ENCODE results near the gene LRRC73.

The LRRC73 gene

GRCh38 chr6:43475516-43475915 is 34.6 kb downstream of the LRRC73 start:
- ChIA-PET CTCF (no interaction called here), POLR2A (no interaction called here)
- H3K36me3 ChIP-seq (ENCODE audit: control insufficient read depth in 4 of 4, insufficient read depth in 4 of 4, low read length in 3 of 4) = no peaks in the 10 kb centered on the region
- no peak for DNase-seq
- no peak overlapping the region for H3K4me3 ChIP-seq (ENCODE audit: control insufficient read depth in 1 of 7, extremely low read depth in 1 of 7, insufficient read depth in 4 of 7, low read depth in 2 of 7, low read length in 6 of 7)
- WGBS (ENCODE audit: insufficient coverage) = 97% methylated on average over 4 of the region's 6 CpGs
- H3K4me1 ChIP-seq (ENCODE audit: control extremely low read depth in 1 of 4, control insufficient read depth in 4 of 4, insufficient read depth in 4 of 4, low read length in 3 of 4) = peaks cover 8 to 19% (median 11%) of the 10 kb centered on the region in 4 experiments
- no peaks in the 10 kb centered on the region for H3K9me3 ChIP-seq (ENCODE audit: control extremely low read depth in 1 of 5, control insufficient read depth in 4 of 5, insufficient read depth in 2 of 5, low read depth in 1 of 5, low read length in 4 of 5)
- no peaks in the 10 kb centered on the region for H3K27me3 ChIP-seq (replicated peaks in 2 of 5; ENCODE audit: control insufficient read depth in 4 of 5, insufficient read depth in 5 of 5, low read length in 4 of 5)
- H3K27ac ChIP-seq (ENCODE audit: insufficient read depth in 1 of 2, low read depth in 1 of 2, low read length in 2 of 2, poor library complexity in 1 of 2, severe bottlenecking in 2 of 2) = no peak overlapping the region

GRCh38 chr6:43472515-43472914 is 37.6 kb downstream of the LRRC73 start:
- ChIA-PET POLR2A (no interaction called here), CTCF (interaction anchor here (1.1 to 1.7 kb wide), 3 partner anchors 13 to 34 kb away, joined by 3 to 5 read pairs (median 3); no protein-coding TSS in a partner anchor)
- Histone ChIP-seq H3K4me3 (ENCODE audit: control insufficient read depth in 1 of 7, extremely low read depth in 1 of 7, insufficient read depth in 4 of 7, low read depth in 2 of 7, low read length in 6 of 7) (no peak overlapping the region), H3K4me1 (ENCODE audit: control extremely low read depth in 1 of 4, control insufficient read depth in 4 of 4, insufficient read depth in 4 of 4, low read length in 3 of 4) (peaks cover 0 to 9% (median 4%) of the 10 kb centered on the region in 4 experiments), H3K36me3 (ENCODE audit: control insufficient read depth in 4 of 4, insufficient read depth in 4 of 4, low read length in 3 of 4) (no peaks in the 10 kb centered on the region), H3K9me3 (ENCODE audit: control extremely low read depth in 1 of 5, control insufficient read depth in 4 of 5, insufficient read depth in 2 of 5, low read depth in 1 of 5, low read length in 4 of 5) (no peaks in the 10 kb centered on the region), H3K27ac (ENCODE audit: insufficient read depth in 1 of 2, low read depth in 1 of 2, low read length in 2 of 2, poor library complexity in 1 of 2, severe bottlenecking in 2 of 2) (no peak overlapping the region), H3K27me3 (replicated peaks in 2 of 5; ENCODE audit: control insufficient read depth in 4 of 5, insufficient read depth in 5 of 5, low read length in 4 of 5) (peaks cover 0 to 2% (median 0%) of the 10 kb centered on the region in 5 experiments)
- WGBS (ENCODE audit: insufficient coverage) = no CpG with 5 or more reads among the region's 4 CpGs
- DNase-seq = no peak

- 77% methylated on average over 1 of the region's 1 CpG for WGBS (ENCODE audit: insufficient coverage)
- Histone ChIP-seq H3K36me3 (ENCODE audit: control insufficient read depth in 4 of 4, insufficient read depth in 4 of 4, low read length in 3 of 4) (no peaks in the 10 kb centered on the region), H3K9me3 (ENCODE audit: control extremely low read depth in 1 of 5, control insufficient read depth in 4 of 5, insufficient read depth in 2 of 5, low read depth in 1 of 5, low read length in 4 of 5) (no peaks in the 10 kb centered on the region), H3K27me3 (replicated peaks in 2 of 5; ENCODE audit: control insufficient read depth in 4 of 5, insufficient read depth in 5 of 5, low read length in 4 of 5) (peaks cover 0 to 2% (median 0%) of the 10 kb centered on the region in 5 experiments), H3K27ac (ENCODE audit: insufficient read depth in 1 of 2, low read depth in 1 of 2, low read length in 2 of 2, poor library complexity in 1 of 2, severe bottlenecking in 2 of 2) (no peak overlapping the region), H3K4me1 (ENCODE audit: control extremely low read depth in 1 of 4, control insufficient read depth in 4 of 4, insufficient read depth in 4 of 4, low read length in 3 of 4) (no peaks in the 10 kb centered on the region), H3K4me3 (ENCODE audit: control insufficient read depth in 1 of 7, extremely low read depth in 1 of 7, insufficient read depth in 4 of 7, low read depth in 2 of 7, low read length in 6 of 7) (no peak overlapping the region)
- POLR2A ChIA-PET = interaction anchor here (0.6 kb wide), 1 partner anchor 12 kb away, joined by 3 read pairs; no protein-coding TSS in a partner anchor
- CTCF ChIA-PET = interaction anchor here (0.8 to 1.7 kb wide), 4 partner anchors 9 to 36 kb away, joined by 3 to 5 read pairs (median 3); no protein-coding TSS in a partner anchor
- no peak for DNase-seq
Observed at GRCh38 chr6:43471399-43471798, 38.7 kb downstream of the LRRC73 start.

- 98% methylated on average over 4 of the region's 7 CpGs for WGBS (ENCODE audit: insufficient coverage)
Observed at GRCh38 chr6:43469947-43470346, 40.2 kb downstream of the LRRC73 start.

GRCh38 chr6:43468748-43469681 is 41.1 kb downstream of the LRRC73 start:
- no peak overlapping the region for H3K27ac ChIP-seq (ENCODE audit: insufficient read depth in 1 of 2, low read depth in 1 of 2, low read length in 2 of 2, poor library complexity in 1 of 2, severe bottlenecking in 2 of 2)
- CTCF ChIA-PET = interaction anchor here (1.6 kb wide), 1 partner anchor 11 kb away, joined by 3 read pairs; no protein-coding TSS in a partner anchor
- peaks cover 0 to 7% (median 2%) of the 10 kb centered on the region in 5 experiments for H3K27me3 ChIP-seq (replicated peaks in 2 of 5; ENCODE audit: control insufficient read depth in 4 of 5, insufficient read depth in 5 of 5, low read length in 4 of 5)
- 93% methylated on average over 7 of the region's 13 CpGs for WGBS (ENCODE audit: insufficient coverage)
- H3K4me1 ChIP-seq (ENCODE audit: control extremely low read depth in 1 of 4, control insufficient read depth in 4 of 4, insufficient read depth in 4 of 4, low read length in 3 of 4) = no peaks in the 10 kb centered on the region
- no peaks in the 10 kb centered on the region for H3K9me3 ChIP-seq (ENCODE audit: control extremely low read depth in 1 of 5, control insufficient read depth in 4 of 5, insufficient read depth in 2 of 5, low read depth in 1 of 5, low read length in 4 of 5)
- POLR2A ChIA-PET = no interaction called here
- H3K4me3 ChIP-seq (ENCODE audit: control insufficient read depth in 1 of 7, extremely low read depth in 1 of 7, insufficient read depth in 4 of 7, low read depth in 2 of 7, low read length in 6 of 7) = no peak overlapping the region
- no peak for DNase-seq
- no peaks in the 10 kb centered on the region for H3K36me3 ChIP-seq (ENCODE audit: control insufficient read depth in 4 of 4, insufficient read depth in 4 of 4, low read length in 3 of 4)

More at GRCh38 chr6:43469947-43470346, 40.2 kb downstream of the LRRC73 start:
- POLR2A ChIA-PET = no interaction called here
- Histone ChIP-seq H3K4me1 (ENCODE audit: control extremely low read depth in 1 of 4, control insufficient read depth in 4 of 4, insufficient read depth in 4 of 4, low read length in 3 of 4) (no peaks in the 10 kb centered on the region), H3K27ac (ENCODE audit: insufficient read depth in 1 of 2, low read depth in 1 of 2, low read length in 2 of 2, poor library complexity in 1 of 2, severe bottlenecking in 2 of 2) (no peak overlapping the region), H3K27me3 (replicated peaks in 2 of 5; ENCODE audit: control insufficient read depth in 4 of 5, insufficient read depth in 5 of 5, low read length in 4 of 5) (peaks cover 0 to 7% (median 0%) of the 10 kb centered on the region in 5 experiments), H3K36me3 (ENCODE audit: control insufficient read depth in 4 of 4, insufficient read depth in 4 of 4, low read length in 3 of 4) (no peaks in the 10 kb centered on the region), H3K9me3 (ENCODE audit: control extremely low read depth in 1 of 5, control insufficient read depth in 4 of 5, insufficient read depth in 2 of 5, low read depth in 1 of 5, low read length in 4 of 5) (no peaks in the 10 kb centered on the region), H3K4me3 (ENCODE audit: control insufficient read depth in 1 of 7, extremely low read depth in 1 of 7, insufficient read depth in 4 of 7, low read depth in 2 of 7, low read length in 6 of 7) (no peak overlapping the region)
- CTCF ChIA-PET = interaction anchor here (0.9 to 1.6 kb wide), 2 partner anchors 9 to 10 kb away, joined by 3 read pairs; no protein-coding TSS in a partner anchor
- DNase-seq = no peak

GRCh38 chr6:43468240-43468639 is 41.9 kb downstream of the LRRC73 start:
- no peaks in the 10 kb centered on the region for H3K36me3 ChIP-seq (ENCODE audit: control insufficient read depth in 4 of 4, insufficient read depth in 4 of 4, low read length in 3 of 4)
- WGBS (ENCODE audit: insufficient coverage) = 95% methylated on average over 4 of the region's 4 CpGs
- H3K9me3 ChIP-seq (ENCODE audit: control extremely low read depth in 1 of 5, control insufficient read depth in 4 of 5, insufficient read depth in 2 of 5, low read depth in 1 of 5, low read length in 4 of 5) = no peaks in the 10 kb centered on the region
- CTCF ChIA-PET = no interaction called here
- POLR2A ChIA-PET = no interaction called here
- peaks cover 0 to 10% (median 4%) of the 10 kb centered on the region in 5 experiments for H3K27me3 ChIP-seq (replicated peaks in 2 of 5; ENCODE audit: control insufficient read depth in 4 of 5, insufficient read depth in 5 of 5, low read length in 4 of 5)
- H3K4me3 ChIP-seq (ENCODE audit: control insufficient read depth in 1 of 7, extremely low read depth in 1 of 7, insufficient read depth in 4 of 7, low read depth in 2 of 7, low read length in 6 of 7) = no peak overlapping the region
- H3K4me1 ChIP-seq (ENCODE audit: control extremely low read depth in 1 of 4, control insufficient read depth in 4 of 4, insufficient read depth in 4 of 4, low read length in 3 of 4) = no peaks in the 10 kb centered on the region
- H3K27ac ChIP-seq (ENCODE audit: insufficient read depth in 1 of 2, low read depth in 1 of 2, low read length in 2 of 2, poor library complexity in 1 of 2, severe bottlenecking in 2 of 2) = no peak overlapping the region
- no peak for DNase-seq

GRCh38 chr6:43467752-43468151 is 42.4 kb downstream of the LRRC73 start:
- Histone ChIP-seq H3K36me3 (ENCODE audit: control insufficient read depth in 4 of 4, insufficient read depth in 4 of 4, low read length in 3 of 4) (no peaks in the 10 kb centered on the region), H3K4me3 (ENCODE audit: control insufficient read depth in 1 of 7, extremely low read depth in 1 of 7, insufficient read depth in 4 of 7, low read depth in 2 of 7, low read length in 6 of 7) (no peak overlapping the region), H3K27ac (ENCODE audit: insufficient read depth in 1 of 2, low read depth in 1 of 2, low read length in 2 of 2, poor library complexity in 1 of 2, severe bottlenecking in 2 of 2) (no peak overlapping the region), H3K27me3 (replicated peaks in 2 of 5; ENCODE audit: control insufficient read depth in 4 of 5, insufficient read depth in 5 of 5, low read length in 4 of 5) (peaks cover 0 to 12% (median 7%) of the 10 kb centered on the region in 5 experiments), H3K9me3 (ENCODE audit: control extremely low read depth in 1 of 5, control insufficient read depth in 4 of 5, insufficient read depth in 2 of 5, low read depth in 1 of 5, low read length in 4 of 5) (no peaks in the 10 kb centered on the region), H3K4me1 (ENCODE audit: control extremely low read depth in 1 of 4, control insufficient read depth in 4 of 4, insufficient read depth in 4 of 4, low read length in 3 of 4) (no peaks in the 10 kb centered on the region)
- ChIA-PET CTCF (no interaction called here), POLR2A (no interaction called here)
- no peak for DNase-seq
- WGBS (ENCODE audit: insufficient coverage) = 96% methylated on average over 4 of the region's 4 CpGs
